22Rv1 (cell line): ENCODE results near the gene PCDHB9.

Source experiments
- ZFX ChIP-seq: fragments of 450-650 bp; IDR thresholded peaks from 2 replicates; pipeline ENCODE4 v1.6.1; 2017; ENCODE audit warnings: antibody characterized with exemption, borderline replicate concordance
- TF ChIP-seq, protein P1 (sequence below): fragments of 450-650 bp; IDR thresholded peaks from 2 replicates; pipeline ENCODE4 v1.5.1; 2017; ENCODE audit warnings: mild to moderate bottlenecking

- TF ChIP-seq, protein P1, sequence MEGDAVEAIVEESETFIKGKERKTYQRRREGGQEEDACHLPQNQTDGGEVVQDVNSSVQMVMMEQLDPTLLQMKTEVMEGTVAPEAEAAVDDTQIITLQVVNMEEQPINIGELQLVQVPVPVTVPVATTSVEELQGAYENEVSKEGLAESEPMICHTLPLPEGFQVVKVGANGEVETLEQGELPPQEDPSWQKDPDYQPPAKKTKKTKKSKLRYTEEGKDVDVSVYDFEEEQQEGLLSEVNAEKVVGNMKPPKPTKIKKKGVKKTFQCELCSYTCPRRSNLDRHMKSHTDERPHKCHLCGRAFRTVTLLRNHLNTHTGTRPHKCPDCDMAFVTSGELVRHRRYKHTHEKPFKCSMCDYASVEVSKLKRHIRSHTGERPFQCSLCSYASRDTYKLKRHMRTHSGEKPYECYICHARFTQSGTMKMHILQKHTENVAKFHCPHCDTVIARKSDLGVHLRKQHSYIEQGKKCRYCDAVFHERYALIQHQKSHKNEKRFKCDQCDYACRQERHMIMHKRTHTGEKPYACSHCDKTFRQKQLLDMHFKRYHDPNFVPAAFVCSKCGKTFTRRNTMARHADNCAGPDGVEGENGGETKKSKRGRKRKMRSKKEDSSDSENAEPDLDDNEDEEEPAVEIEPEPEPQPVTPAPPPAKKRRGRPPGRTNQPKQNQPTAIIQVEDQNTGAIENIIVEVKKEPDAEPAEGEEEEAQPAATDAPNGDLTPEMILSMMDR, result peak; percentile 90
- TF ChIP-seq ZFX, result no peak
Measured at GRCh38 chr5:141186897-141187512, at the start of gene PCDHB9.
